C4-2B (cell line): ENCODE measurements around the gene CEP295NL.

Experiments used
- ZFX ChIP-seq: fragments of 450-650 bp; IDR thresholded peaks from 2 replicates; pipeline ENCODE4 v1.6.1; 2017
- TF ChIP-seq, protein P1 (sequence below): fragments of 450-650 bp; conservative IDR thresholded peaks from 2 replicates; pipeline ENCODE4 v1.5.1; 2017; ENCODE audit warnings: mild to moderate bottlenecking

- TF ChIP-seq, protein P1, sequence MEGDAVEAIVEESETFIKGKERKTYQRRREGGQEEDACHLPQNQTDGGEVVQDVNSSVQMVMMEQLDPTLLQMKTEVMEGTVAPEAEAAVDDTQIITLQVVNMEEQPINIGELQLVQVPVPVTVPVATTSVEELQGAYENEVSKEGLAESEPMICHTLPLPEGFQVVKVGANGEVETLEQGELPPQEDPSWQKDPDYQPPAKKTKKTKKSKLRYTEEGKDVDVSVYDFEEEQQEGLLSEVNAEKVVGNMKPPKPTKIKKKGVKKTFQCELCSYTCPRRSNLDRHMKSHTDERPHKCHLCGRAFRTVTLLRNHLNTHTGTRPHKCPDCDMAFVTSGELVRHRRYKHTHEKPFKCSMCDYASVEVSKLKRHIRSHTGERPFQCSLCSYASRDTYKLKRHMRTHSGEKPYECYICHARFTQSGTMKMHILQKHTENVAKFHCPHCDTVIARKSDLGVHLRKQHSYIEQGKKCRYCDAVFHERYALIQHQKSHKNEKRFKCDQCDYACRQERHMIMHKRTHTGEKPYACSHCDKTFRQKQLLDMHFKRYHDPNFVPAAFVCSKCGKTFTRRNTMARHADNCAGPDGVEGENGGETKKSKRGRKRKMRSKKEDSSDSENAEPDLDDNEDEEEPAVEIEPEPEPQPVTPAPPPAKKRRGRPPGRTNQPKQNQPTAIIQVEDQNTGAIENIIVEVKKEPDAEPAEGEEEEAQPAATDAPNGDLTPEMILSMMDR = no peak
- TF ChIP-seq ZFX = no peak
Measured at GRCh38 chr17:78878261-78878660, 24.7 kb downstream of the CEP295NL start.
